T-cell (primary cell): ENCODE measurements around the gene CYP27B1. TPM values are rescaled to one million over a fixed set of nuclear protein-coding genes. Genes with fewer than 3 reads are reported as not detected.

Experiments used
- ATAC-seq, 4 experiments: fragments of 200-7000 bp in 3 of 4; fragments of 150-1000 bp in 1 of 4; cut with Tn5 transposase; replicated peaks in 1 of 4; 1 replicate in 3 of 4; 2 replicates in 1 of 4; pipeline ENCODE4 v1.10.0; 2021; ENCODE audit warnings: moderate library complexity in 3 of 4, mild to moderate bottlenecking in 2 of 4, moderate number of reproducible peaks in 1 of 4
- CTCF ChIA-PET, 2 donors: fragments of 300-600 bp; sonication (Branson Sonifier 250); formaldehyde crosslinking; loops; one replicate each; lab custom pipeline; 2022; ENCODE audit warnings: antibody characterized with exemption in 2 of 2; lab: Charles Lee
- POLR2A ChIA-PET, 2 donors: fragments of 300-600 bp; sonication (Branson Sonifier 250); formaldehyde crosslinking; loops; one replicate each; lab custom pipeline; 2022; ENCODE audit warnings: antibody characterized with exemption in 2 of 2; lab: Charles Lee
- DNase-seq, 35 experiments: peaks; one replicate each; pipeline versions ENCODE4 v3.0.0 to v3.0.0-alpha.2; 2013 to 2023
- H3K27ac ChIP-seq: one replicate; pipeline ENCODE4 v1.5.1; 2013; ENCODE audit warnings: low read length
- H3K27me3 ChIP-seq, 2 experiments: replicated peaks in 1 of 2; 1 replicate in 1 of 2; 2 replicates in 1 of 2; pipeline versions ENCODE4 v1.6.1 to v1.7.0; 2013; ENCODE audit warnings: low read length in 1 of 2, mixed read lengths in 1 of 2; ENCODE audit not compliant: control insufficient read depth in 2 of 2, insufficient read depth in 2 of 2; ENCODE audit errors: extremely low read depth in 1 of 2
- H3K36me3 ChIP-seq, 2 donors: 1 replicate in 1 of 2; 2 replicates in 1 of 2; pipeline versions ENCODE4 v1.6.1 to v1.7.0; 2013; ENCODE audit warnings: low read length in 1 of 2; ENCODE audit not compliant: control insufficient read depth in 2 of 2, insufficient read depth in 1 of 2; ENCODE audit errors: extremely low read depth in 1 of 2
- H3K4me1 ChIP-seq, 2 experiments: 1 replicate in 1 of 2; 2 replicates in 1 of 2; pipeline versions ENCODE4 v1.6.1 to v1.7.0; 2013; ENCODE audit warnings: low read length in 2 of 2, mixed read lengths in 1 of 2; ENCODE audit not compliant: insufficient read depth in 2 of 2, control insufficient read depth in 1 of 2; ENCODE audit errors: extremely low read depth in 1 of 2
- H3K4me3 ChIP-seq, 2 donors: 1 replicate in 1 of 2; 2 replicates in 1 of 2; pipeline versions ENCODE4 v1.5.1 to v1.7.0; 2013; ENCODE audit warnings: mild to moderate bottlenecking in 2 of 2, low read length in 1 of 2, moderate library complexity in 1 of 2; ENCODE audit not compliant: control insufficient read depth in 1 of 2; ENCODE audit errors: extremely low read depth in 1 of 2
- H3K9me3 ChIP-seq: 2 replicates; pipeline ENCODE4 v1.7.0; 2013
- H3K27ac Mint-ChIP-seq, 2 donors: one replicate each; pipeline ENCODE4 v1.8.0; 2020 to 2021; ENCODE audit warnings: mild to moderate bottlenecking in 2 of 2, mixed read lengths in 2 of 2
- H3K27me3 Mint-ChIP-seq, 2 donors: one replicate each; pipeline ENCODE4 v1.8.0; 2021 to 2022; ENCODE audit warnings: mixed read lengths in 2 of 2
- H3K36me3 Mint-ChIP-seq: one replicate; pipeline ENCODE4 v1.8.0; 2021; ENCODE audit warnings: mixed read lengths
- H3K4me1 Mint-ChIP-seq, 3 donors: one replicate each; pipeline ENCODE4 v1.8.0; 2020 to 2022; ENCODE audit warnings: mixed read lengths in 3 of 3, mild to moderate bottlenecking in 1 of 3
- H3K4me3 Mint-ChIP-seq, 3 donors: one replicate each; pipeline ENCODE4 v1.8.0; 2020 to 2022; ENCODE audit warnings: mild to moderate bottlenecking in 3 of 3, mixed read lengths in 3 of 3, moderate library complexity in 3 of 3
- H3K9me3 Mint-ChIP-seq, 3 donors: one replicate each; pipeline ENCODE4 v1.8.0; 2020 to 2022; ENCODE audit warnings: mixed read lengths in 3 of 3
- WGBS: methylation state at CpG from one replicate; pipeline ENCODE4 v1.1.5; 2013; ENCODE audit warnings: missing lambda C conversion rate; ENCODE audit not compliant: insufficient coverage; 5-methylcytosine and 5-hydroxymethylcytosine counted together
- total RNA-seq, 35 experiments: library from RNA in 6 of 35; stranded (reverse) in 6 of 35; fragments of 120-200 nt in 1 of 35; gene quantifications; one replicate each; pipeline versions ENCODE4 v1.2.1 to v1.2.4 and lab custom pipeline; 2013 to 2026

The CYP27B1 gene
- total RNA-seq, 5 donors from 2014 or later (not counting 1 experiment from before 2014, with no cell fraction given), result 0.76 to 2.1 (median 1.2) TPM

DNA sequence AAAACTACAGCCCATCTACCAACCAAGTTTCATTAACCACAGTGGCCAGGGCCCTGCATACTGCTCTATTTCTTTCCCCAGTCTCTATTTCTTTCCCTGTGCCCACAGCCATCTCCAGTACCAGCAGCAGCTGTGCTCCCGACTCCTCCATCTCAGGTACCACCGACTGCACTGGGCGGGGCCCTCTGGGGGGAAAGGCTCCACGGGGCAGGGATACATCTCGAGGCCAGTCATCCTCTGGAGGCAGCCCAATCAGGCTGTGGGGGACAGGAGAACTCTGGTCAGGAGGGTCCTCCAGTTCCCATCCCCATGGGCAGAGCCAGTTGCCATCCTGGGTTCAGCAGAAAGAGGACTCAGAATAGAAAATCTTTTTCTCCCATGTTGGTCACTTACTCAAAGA, 17.8 kb downstream of the CYP27B1 start:
- Histone ChIP-seq H3K27ac (no peak overlapping the region), H3K36me3 (peaks cover 4 to 30% of the 10 kb centered on the region in 2 donors), H3K4me1 (peaks cover 33 to 56% of the 10 kb centered on the region in 2 experiments), H3K27me3 (no peaks in the 10 kb centered on the region), H3K4me3 (no peak overlapping the region), H3K9me3 (no peaks in the 10 kb centered on the region)
- Mint-ChIP-seq H3K27ac (peak overlapping the region; percentile 19 to 44), H3K36me3 (peaks cover 23% of the 10 kb centered on the region), H3K4me1 (peaks cover 59 to 64% (median 60%) of the 10 kb centered on the region in 3 donors), H3K9me3 (no peaks in the 10 kb centered on the region), H3K4me3 (no peak overlapping the region), H3K27me3 (no peaks in the 10 kb centered on the region)
- POLR2A ChIA-PET, result interaction anchor here in 1 of 2 donors (0.7 kb wide), 1 partner anchor 94 kb away, joined by 4 read pairs; no protein-coding TSS in a partner anchor
- WGBS, result no CpG with 5 or more reads among the region's 5 CpGs
- DNase-seq (no peak), ATAC-seq (no peak)
- CTCF ChIA-PET, result no interaction called here

DNA sequence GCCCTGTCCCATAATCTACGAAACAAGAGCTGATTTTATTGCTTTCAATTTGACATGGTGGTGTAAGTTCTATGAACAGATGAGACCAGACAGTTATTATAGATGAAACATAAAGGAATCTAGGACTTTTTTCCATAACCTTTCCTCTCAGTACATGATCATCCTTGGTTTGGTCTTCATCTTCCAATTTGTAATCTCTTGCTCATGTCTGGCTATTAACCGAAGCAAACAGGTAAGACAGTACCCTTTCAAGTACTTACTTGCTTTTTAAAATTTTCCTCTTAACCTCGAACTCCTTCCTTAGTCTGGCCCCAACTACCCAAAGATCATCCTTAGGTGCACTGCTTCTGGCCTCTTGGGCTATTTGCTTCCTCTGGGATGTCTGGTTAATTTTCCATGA, 20.9 kb downstream of the CYP27B1 start:
- no peak for DNase-seq
- H3K4me1 ChIP-seq, result peaks cover 20 to 44% of the 10 kb centered on the region in 2 experiments
- Mint-ChIP-seq H3K4me1 (peaks cover 48 to 55% (median 49%) of the 10 kb centered on the region in 3 donors), H3K27ac (peak overlapping the region; percentile 96 to 98), H3K36me3 (peaks cover 23% of the 10 kb centered on the region), H3K9me3 (no peaks in the 10 kb centered on the region), H3K27me3 (no peaks in the 10 kb centered on the region), H3K4me3 (peak overlapping the region; percentile 93 to 97 (median 94))
- H3K9me3 ChIP-seq, result no peaks in the 10 kb centered on the region
- CTCF ChIA-PET, result interaction anchor here in 1 of 2 donors (1.8 kb wide), 1 partner anchor 10 kb away, joined by 11 read pairs; no protein-coding TSS in a partner anchor
- peak overlapping the region in 1 of 2 donors; percentile 96 for H3K4me3 ChIP-seq
- ATAC-seq, result no peak
- H3K27ac ChIP-seq, result peak overlapping the region; percentile 96
- POLR2A ChIA-PET, result no interaction called here
- peaks cover 4 to 30% of the 10 kb centered on the region in 2 donors for H3K36me3 ChIP-seq
- no CpG with 5 or more reads among the region's 3 CpGs for WGBS
- H3K27me3 ChIP-seq, result no peaks in the 10 kb centered on the region

DNA sequence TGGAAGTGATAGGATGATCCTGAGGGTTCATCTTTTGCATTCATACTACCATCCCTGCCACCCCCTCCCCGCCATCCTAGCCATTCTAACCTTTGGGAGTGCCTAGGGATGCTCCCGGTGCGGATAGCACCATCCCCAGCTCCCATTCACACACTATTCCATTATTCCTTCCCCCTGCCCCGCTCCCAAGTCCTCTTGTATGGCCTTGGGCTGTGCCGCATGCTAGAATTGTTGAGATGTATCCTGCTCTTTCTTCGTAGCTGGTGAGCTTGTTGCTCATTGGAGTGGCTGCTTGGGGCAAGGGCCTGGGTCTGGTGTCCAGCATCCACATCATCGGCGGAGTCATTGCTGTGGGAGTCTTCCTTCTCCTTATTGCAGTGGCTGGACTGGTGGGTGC, 21.4 kb downstream of the CYP27B1 start:
- H3K9me3 Mint-ChIP-seq, result no peaks in the 10 kb centered on the region
- Histone ChIP-seq H3K4me3 (peak overlapping the region; percentile 81 to 96), H3K36me3 (peaks cover 4 to 29% of the 10 kb centered on the region in 2 donors), H3K4me1 (peaks cover 23 to 44% of the 10 kb centered on the region in 2 experiments), H3K9me3 (no peaks in the 10 kb centered on the region), H3K27ac (peak overlapping the region; percentile 96), H3K27me3 (no peaks in the 10 kb centered on the region)
- peak overlapping the region; percentile 96 to 98 for H3K27ac Mint-ChIP-seq
- peaks cover 48 to 55% (median 49%) of the 10 kb centered on the region in 3 donors for H3K4me1 Mint-ChIP-seq
- CTCF ChIA-PET, result interaction anchor here in 1 of 2 donors (0.5 to 1.8 kb wide), 3 partner anchors 9 to 1059 kb away, joined by 3 to 11 read pairs (median 3); no protein-coding TSS in a partner anchor
- 71% methylated on average over 6 of the region's 8 CpGs for WGBS
- POLR2A ChIA-PET, result interaction anchor here in 1 of 2 donors (1.4 kb wide), 1 partner anchor 9 kb away, joined by 3 read pairs; no protein-coding TSS in a partner anchor
- peak overlapping the region; percentile 93 to 97 (median 94) for H3K4me3 Mint-ChIP-seq
- H3K27me3 Mint-ChIP-seq, result no peaks in the 10 kb centered on the region
- H3K36me3 Mint-ChIP-seq, result peaks cover 19% of the 10 kb centered on the region
- ATAC-seq, result no peak
- DNase-seq, result no peak

DNA sequence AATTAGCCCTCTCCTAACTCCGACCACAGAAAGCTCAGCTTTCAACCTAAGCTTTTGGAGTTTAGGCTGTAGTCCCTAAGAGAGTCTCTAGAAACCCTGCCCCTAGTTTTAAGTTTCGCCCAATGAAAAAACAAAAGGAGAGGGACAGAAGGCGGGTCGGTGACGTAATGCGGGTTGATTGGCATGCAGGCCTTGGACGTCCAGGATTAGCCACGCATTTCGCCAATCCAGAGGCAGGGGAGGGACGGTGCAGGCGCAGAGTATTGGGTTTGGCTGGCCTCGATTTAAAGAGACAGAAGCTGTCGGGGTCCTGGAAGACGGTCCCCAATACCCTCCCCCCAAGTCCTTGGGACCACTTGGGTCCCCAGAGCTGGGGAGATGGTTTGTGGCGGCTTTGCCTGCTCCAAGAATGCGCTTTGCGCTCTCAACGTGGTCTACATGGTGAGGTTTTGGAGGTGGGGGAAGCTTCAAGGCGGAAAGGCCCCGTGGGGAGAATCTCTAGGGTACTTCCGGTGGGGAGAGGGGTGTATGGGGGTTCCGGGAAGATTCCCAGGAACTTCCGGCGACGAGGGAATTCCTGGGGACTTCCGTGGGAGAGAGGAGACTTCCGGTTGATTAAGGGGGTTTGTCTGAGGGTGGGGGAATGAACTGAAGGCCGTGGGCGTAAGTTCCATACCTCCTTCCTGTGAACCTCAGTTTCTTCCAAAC, 21.9 kb downstream of the CYP27B1 start, which contains the start of gene TSPAN31:
TSS of gene TSPAN31 (plus strand) at position 263 of the 708 bp plus-strand sequence. CDS start at position 379, 116 bp downstream.
- ChIA-PET POLR2A (interaction anchor here in 1 of 2 donors (0.7 to 1.4 kb wide), 2 partner anchors 9 to 82 kb away, joined by 3 to 4 read pairs; no protein-coding TSS in a partner anchor), CTCF (interaction anchor here (0.5 to 1.8 kb wide), 7 partner anchors 9 to 1189 kb away, joined by 3 to 11 read pairs (median 5); no protein-coding TSS in a partner anchor)
- H3K4me1 ChIP-seq, result peaks cover 28 to 46% of the 10 kb centered on the region in 2 experiments
- H3K36me3 ChIP-seq, result peaks cover 4 to 30% of the 10 kb centered on the region in 2 donors
- H3K27me3 Mint-ChIP-seq, result no peaks in the 10 kb centered on the region
- peak within 1 kb of the TSS; percentile 93 to 97 (median 94) for H3K4me3 Mint-ChIP-seq
- H3K9me3 ChIP-seq, result no peaks in the 10 kb centered on the region
- ATAC-seq (peak; percentile 81 to 87 (median 83)), DNase-seq (peak; percentile 79 to 98 (median 95))
- H3K27ac Mint-ChIP-seq, result peak within 1 kb of the TSS; percentile 96 to 98
- H3K27ac ChIP-seq, result peak within 1 kb of the TSS; percentile 96
- no peaks in the 10 kb centered on the region for H3K9me3 Mint-ChIP-seq
- WGBS, result 2% methylated on average over 18 of the region's 29 CpGs
- peaks cover 16% of the 10 kb centered on the region for H3K36me3 Mint-ChIP-seq
- peak within 1 kb of the TSS; percentile 81 to 96 for H3K4me3 ChIP-seq
- H3K27me3 ChIP-seq, result no peaks in the 10 kb centered on the region
- peaks cover 47 to 54% (median 52%) of the 10 kb centered on the region in 3 donors for H3K4me1 Mint-ChIP-seq

DNA sequence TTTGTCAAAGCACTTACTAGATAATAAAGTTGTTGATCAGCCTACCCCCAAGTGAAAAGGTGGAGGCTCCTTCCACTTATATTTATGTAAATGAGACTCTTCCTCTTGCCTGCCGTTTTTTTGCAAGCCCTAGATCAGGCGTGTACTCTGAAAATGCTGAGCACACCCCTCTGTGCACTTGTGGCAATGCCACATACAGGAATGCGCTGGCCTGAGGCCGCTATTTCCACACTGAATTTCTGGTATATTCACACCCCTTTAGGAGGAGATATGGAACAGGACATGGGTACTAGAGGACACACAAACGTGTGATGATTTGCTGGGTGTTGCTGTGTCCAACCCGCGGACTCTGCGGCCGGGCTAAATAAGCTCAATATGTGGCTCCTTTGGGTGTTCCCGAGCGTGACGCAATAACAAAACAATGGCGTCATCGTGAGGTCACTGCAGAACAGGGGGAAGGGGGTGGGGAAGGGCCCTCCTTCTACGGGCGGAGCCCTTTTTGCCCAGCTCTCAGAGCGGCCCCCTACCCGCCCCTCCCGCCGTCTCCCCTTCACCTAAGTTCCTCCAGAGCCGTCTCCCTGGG, 22.6 kb downstream of the CYP27B1 start:
- Histone ChIP-seq H3K4me1 (peaks cover 34 to 52% of the 10 kb centered on the region in 2 experiments), H3K4me3 (peak overlapping the region; percentile 81 to 96), H3K36me3 (peaks cover 6 to 34% of the 10 kb centered on the region in 2 donors), H3K9me3 (no peaks in the 10 kb centered on the region), H3K27ac (peak overlapping the region; percentile 96), H3K27me3 (no peaks in the 10 kb centered on the region)
- peaks cover 53 to 61% (median 57%) of the 10 kb centered on the region in 3 donors for H3K4me1 Mint-ChIP-seq
- H3K4me3 Mint-ChIP-seq, result peak overlapping the region; percentile 93 to 97 (median 94)
- H3K27ac Mint-ChIP-seq, result peak overlapping the region; percentile 96 to 98
- POLR2A ChIA-PET, result interaction anchor here (0.6 to 1.4 kb wide), 3 partner anchors 10 to 195 kb away, joined by 3 to 5 read pairs (median 4); no protein-coding TSS in a partner anchor
- CTCF ChIA-PET, result interaction anchor here (0.7 to 1.8 kb wide), 5 partner anchors 10 to 1188 kb away, joined by 3 to 11 read pairs (median 5); no protein-coding TSS in a partner anchor
- peak; percentile 8 to 46 (median 14) for ATAC-seq
- WGBS, result 9% methylated on average over 7 of the region's 21 CpGs
- H3K36me3 Mint-ChIP-seq, result peaks cover 19% of the 10 kb centered on the region
- peak in 32 of 35 experiments; percentile 45 to 86 (median 68) for DNase-seq
- H3K9me3 Mint-ChIP-seq, result no peaks in the 10 kb centered on the region
- H3K27me3 Mint-ChIP-seq, result no peaks in the 10 kb centered on the region
